Measurements from ENCODE around the gene UBL4B.

UBL4B gene

GRCh38 chr1:110134050-110134595 lies 21.9 kb downstream of the UBL4B start:
- H2AFZ ChIP-seq (ENCODE audit: low read depth, low read length), result no peak overlapping the region
- H2BK12ac ChIP-seq (ENCODE audit: low read length in 2 of 2), result no peak overlapping the region
- no peaks in the 10 kb centered on the region for H3K9me3 ChIP-seq (ENCODE audit: control insufficient read depth, low read length)
- no peak overlapping the region for H3K18ac ChIP-seq (ENCODE audit: low read depth in 1 of 2, low read length in 2 of 2)
- H3K9ac ChIP-seq (ENCODE audit: low read length), result no peak overlapping the region
- no peak overlapping the region for H3K4ac ChIP-seq (ENCODE audit: low read depth in 1 of 2, low read length in 2 of 2)
- H3K4me3 ChIP-seq (ENCODE audit: insufficient read depth in 1 of 2, low read depth in 1 of 2, low read length in 2 of 2), result no peak overlapping the region
- H4K8ac ChIP-seq (ENCODE audit: low read length), result no peak overlapping the region
- H2AK5ac ChIP-seq (ENCODE audit: low read length, severe bottlenecking), result no peak overlapping the region
- H3K14ac ChIP-seq (ENCODE audit: low read length in 2 of 2), result no peak overlapping the region
- H3K79me1 ChIP-seq (replicated peaks; ENCODE audit: low read length, poor library complexity, severe bottlenecking), result no peaks in the 10 kb centered on the region
- H4K91ac ChIP-seq (ENCODE audit: low read length), result no peak overlapping the region
- H2BK120ac ChIP-seq (ENCODE audit: low read depth, low read length), result no peak overlapping the region
- no peak overlapping the region for H3K23ac ChIP-seq (ENCODE audit: low read length in 2 of 2)
- no peak overlapping the region for H2BK15ac ChIP-seq (ENCODE audit: low read depth, poor library complexity, severe bottlenecking)
- H3K4me2 ChIP-seq (ENCODE audit: low read length, poor library complexity, severe bottlenecking), result no peak overlapping the region
- no peak overlapping the region for H2BK5ac ChIP-seq (ENCODE audit: low read depth, low read length, poor library complexity, severe bottlenecking)
- peaks cover 58 to 68% of the 10 kb centered on the region in 2 experiments for H3K27me3 ChIP-seq (ENCODE audit: control insufficient read depth in 1 of 2, insufficient read depth in 1 of 2, low read length in 2 of 2)
- no peak for DNase-seq
- H3K27ac ChIP-seq (ENCODE audit: low read length, poor library complexity, severe bottlenecking), result no peak overlapping the region
- WGBS, result 70% methylated on average over 11 of the region's 11 CpGs
- no peaks in the 10 kb centered on the region for H3K36me3 ChIP-seq (ENCODE audit: control insufficient read depth in 1 of 2, insufficient read depth in 2 of 2, low read depth in 1 of 2, low read length in 2 of 2)
- no peaks in the 10 kb centered on the region for H3K4me1 ChIP-seq (ENCODE audit: control insufficient read depth, insufficient read depth, low read depth, low read length)

DNA sequence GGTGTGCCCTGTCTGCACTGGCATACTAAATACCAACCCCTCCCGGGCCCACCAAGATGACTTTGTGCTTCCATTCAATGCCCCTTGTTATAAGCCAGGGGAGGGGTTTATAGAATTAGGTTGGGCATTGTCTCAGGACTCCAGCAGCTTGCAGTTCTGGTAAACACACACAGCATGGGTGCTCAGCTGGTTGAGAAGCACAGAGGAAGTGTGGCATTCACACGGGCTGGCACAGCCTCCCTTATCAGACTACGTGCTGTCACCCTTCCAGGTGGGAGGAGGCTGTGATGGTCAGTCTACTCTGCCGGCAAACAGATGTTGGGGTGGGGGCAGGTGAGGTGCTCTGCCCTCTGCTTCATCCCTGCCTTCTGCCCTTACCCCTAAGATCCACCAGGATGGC lies 23.0 kb downstream of the UBL4B start:
- no peak overlapping the region for H3K9ac ChIP-seq (ENCODE audit: low read length)
- H2BK5ac ChIP-seq (ENCODE audit: low read depth, low read length, poor library complexity, severe bottlenecking), result no peak overlapping the region
- H2BK15ac ChIP-seq (ENCODE audit: low read depth, poor library complexity, severe bottlenecking), result no peak overlapping the region
- no peak overlapping the region for H2AFZ ChIP-seq (ENCODE audit: low read depth, low read length)
- H3K4me1 ChIP-seq (ENCODE audit: control insufficient read depth, insufficient read depth, low read depth, low read length), result no peaks in the 10 kb centered on the region
- H4K8ac ChIP-seq (ENCODE audit: low read length), result no peak overlapping the region
- 0% methylated on average over 1 of the region's 4 CpGs for WGBS
- no peak overlapping the region for H3K18ac ChIP-seq (ENCODE audit: low read depth in 1 of 2, low read length in 2 of 2)
- H3K27me3 ChIP-seq (ENCODE audit: control insufficient read depth in 1 of 2, insufficient read depth in 1 of 2, low read length in 2 of 2), result peaks cover 57 to 59% of the 10 kb centered on the region in 2 experiments
- no peak overlapping the region for H2BK12ac ChIP-seq (ENCODE audit: low read length in 2 of 2)
- no peak for DNase-seq
- no peaks in the 10 kb centered on the region for H3K9me3 ChIP-seq (ENCODE audit: control insufficient read depth, low read length)
- no peaks in the 10 kb centered on the region for H3K79me1 ChIP-seq (replicated peaks; ENCODE audit: low read length, poor library complexity, severe bottlenecking)
- H3K4me3 ChIP-seq (ENCODE audit: insufficient read depth in 1 of 2, low read depth in 1 of 2, low read length in 2 of 2), result no peak overlapping the region
- H3K4me2 ChIP-seq (ENCODE audit: low read length, poor library complexity, severe bottlenecking), result no peak overlapping the region
- H3K36me3 ChIP-seq (ENCODE audit: control insufficient read depth in 1 of 2, insufficient read depth in 2 of 2, low read depth in 1 of 2, low read length in 2 of 2), result no peaks in the 10 kb centered on the region
- no peak overlapping the region for H2BK120ac ChIP-seq (ENCODE audit: low read depth, low read length)
- no peak overlapping the region for H4K91ac ChIP-seq (ENCODE audit: low read length)
- H2AK5ac ChIP-seq (ENCODE audit: low read length, severe bottlenecking), result no peak overlapping the region
- no peak overlapping the region for H3K27ac ChIP-seq (ENCODE audit: low read length, poor library complexity, severe bottlenecking)
- H3K4ac ChIP-seq (ENCODE audit: low read depth in 1 of 2, low read length in 2 of 2), result no peak overlapping the region
- H3K14ac ChIP-seq (ENCODE audit: low read length in 2 of 2), result peak overlapping the region in 1 of 2 experiments; percentile 36
- no peak overlapping the region for H3K23ac ChIP-seq (ENCODE audit: low read length in 2 of 2)

GRCh38 chr1:110135666-110136065 lies 23.4 kb downstream of the UBL4B start:
- DNase-seq, result no peak
- no peak overlapping the region for H2AK5ac ChIP-seq (ENCODE audit: low read length, severe bottlenecking)
- no peak overlapping the region for H3K23ac ChIP-seq (ENCODE audit: low read length in 2 of 2)
- H3K36me3 ChIP-seq (ENCODE audit: control insufficient read depth in 1 of 2, insufficient read depth in 2 of 2, low read depth in 1 of 2, low read length in 2 of 2), result no peaks in the 10 kb centered on the region
- no peak overlapping the region for H2AFZ ChIP-seq (ENCODE audit: low read depth, low read length)
- H3K4ac ChIP-seq (ENCODE audit: low read depth in 1 of 2, low read length in 2 of 2), result no peak overlapping the region
- no peak overlapping the region for H4K8ac ChIP-seq (ENCODE audit: low read length)
- no peak overlapping the region for H2BK15ac ChIP-seq (ENCODE audit: low read depth, poor library complexity, severe bottlenecking)
- H3K4me3 ChIP-seq (ENCODE audit: insufficient read depth in 1 of 2, low read depth in 1 of 2, low read length in 2 of 2), result no peak overlapping the region
- no peaks in the 10 kb centered on the region for H3K79me1 ChIP-seq (replicated peaks; ENCODE audit: low read length, poor library complexity, severe bottlenecking)
- 85% methylated on average over 10 of the region's 10 CpGs for WGBS
- no peaks in the 10 kb centered on the region for H3K9me3 ChIP-seq (ENCODE audit: control insufficient read depth, low read length)
- no peak overlapping the region for H2BK120ac ChIP-seq (ENCODE audit: low read depth, low read length)
- H3K14ac ChIP-seq (ENCODE audit: low read length in 2 of 2), result no peak overlapping the region
- H3K27ac ChIP-seq (ENCODE audit: low read length, poor library complexity, severe bottlenecking), result no peak overlapping the region
- H2BK5ac ChIP-seq (ENCODE audit: low read depth, low read length, poor library complexity, severe bottlenecking), result no peak overlapping the region
- no peak overlapping the region for H3K9ac ChIP-seq (ENCODE audit: low read length)
- no peak overlapping the region for H3K4me2 ChIP-seq (ENCODE audit: low read length, poor library complexity, severe bottlenecking)
- H3K27me3 ChIP-seq (ENCODE audit: control insufficient read depth in 1 of 2, insufficient read depth in 1 of 2, low read length in 2 of 2), result peaks cover 53 to 56% of the 10 kb centered on the region in 2 experiments
- H4K91ac ChIP-seq (ENCODE audit: low read length), result no peak overlapping the region
- H3K18ac ChIP-seq (ENCODE audit: low read depth in 1 of 2, low read length in 2 of 2), result no peak overlapping the region
- no peak overlapping the region for H2BK12ac ChIP-seq (ENCODE audit: low read length in 2 of 2)
- no peaks in the 10 kb centered on the region for H3K4me1 ChIP-seq (ENCODE audit: control insufficient read depth, insufficient read depth, low read depth, low read length)

GRCh38 chr1:110136911-110137310 lies 24.7 kb downstream of the UBL4B start:
- no peak overlapping the region for H3K4me3 ChIP-seq (ENCODE audit: insufficient read depth in 1 of 2, low read depth in 1 of 2, low read length in 2 of 2)
- no peak overlapping the region for H2BK5ac ChIP-seq (ENCODE audit: low read depth, low read length, poor library complexity, severe bottlenecking)
- no peaks in the 10 kb centered on the region for H3K79me1 ChIP-seq (replicated peaks; ENCODE audit: low read length, poor library complexity, severe bottlenecking)
- H3K9ac ChIP-seq (ENCODE audit: low read length), result no peak overlapping the region
- H3K14ac ChIP-seq (ENCODE audit: low read length in 2 of 2), result no peak overlapping the region
- no peak overlapping the region for H3K4me2 ChIP-seq (ENCODE audit: low read length, poor library complexity, severe bottlenecking)
- no peak overlapping the region for H2BK15ac ChIP-seq (ENCODE audit: low read depth, poor library complexity, severe bottlenecking)
- H3K4ac ChIP-seq (ENCODE audit: low read depth in 1 of 2, low read length in 2 of 2), result no peak overlapping the region
- no peak overlapping the region for H3K27ac ChIP-seq (ENCODE audit: low read length, poor library complexity, severe bottlenecking)
- no peak overlapping the region for H4K91ac ChIP-seq (ENCODE audit: low read length)
- H3K23ac ChIP-seq (ENCODE audit: low read length in 2 of 2), result no peak overlapping the region
- peak overlapping the region in 1 of 2 experiments; percentile 8 for H3K18ac ChIP-seq (ENCODE audit: low read depth in 1 of 2, low read length in 2 of 2)
- no peak overlapping the region for H4K8ac ChIP-seq (ENCODE audit: low read length)
- peak; percentile 4 for DNase-seq
- no peak overlapping the region for H2BK12ac ChIP-seq (ENCODE audit: low read length in 2 of 2)
- no peak overlapping the region for H2AK5ac ChIP-seq (ENCODE audit: low read length, severe bottlenecking)
- H3K9me3 ChIP-seq (ENCODE audit: control insufficient read depth, low read length), result no peaks in the 10 kb centered on the region
- H2BK120ac ChIP-seq (ENCODE audit: low read depth, low read length), result no peak overlapping the region
- no peaks in the 10 kb centered on the region for H3K36me3 ChIP-seq (ENCODE audit: control insufficient read depth in 1 of 2, insufficient read depth in 2 of 2, low read depth in 1 of 2, low read length in 2 of 2)
- H2AFZ ChIP-seq (ENCODE audit: low read depth, low read length), result no peak overlapping the region
- H3K27me3 ChIP-seq (ENCODE audit: control insufficient read depth in 1 of 2, insufficient read depth in 1 of 2, low read length in 2 of 2), result peaks cover 50 to 59% of the 10 kb centered on the region in 2 experiments
- no peaks in the 10 kb centered on the region for H3K4me1 ChIP-seq (ENCODE audit: control insufficient read depth, insufficient read depth, low read depth, low read length)
- 33% methylated on average over 6 of the region's 7 CpGs for WGBS

All from mesenchymal stem cell (in vitro differentiated cells and primary cell).